ENCODE results near the gene TMEM132E. TPM values are rescaled to one million over a fixed set of nuclear protein-coding genes. Genes with fewer than 3 reads are reported as not detected.

The TMEM132E gene
- total and polyA plus RNA-seq, 12 donors, result 0.07 to 1.1 (median 0.23) TPM; not detected in 1

GRCh38 chr17:34671191-34671590, 91.8 kb downstream of the TMEM132E start:
- Histone ChIP-seq H3K4me1 (replicated peaks in 1 of 2) (no peaks in the 10 kb centered on the region), H3K27me3 (no peaks in the 10 kb centered on the region), H3K4me3 (no peak overlapping the region), H3K9me3 (replicated peaks in 1 of 3) (no peaks in the 10 kb centered on the region), H3K36me3 (replicated peaks in 1 of 2) (no peaks in the 10 kb centered on the region), H3K27ac (no peak overlapping the region)
- no peak for TF ChIP-seq CTCF (IDR thresholded peaks at IDR 0.05)
- TF ChIP-seq POLR2A (IDR thresholded peaks at IDR 0.05), result no peak
- DNase-seq, result no peak
- intact Hi-C loops (cut with DNase I), result no loop called here
- 60 to 78% (median 72%) methylated on average over 4 of the region's 4 CpGs for WGBS, 4 donors

- no peak for DNase-seq
- no peaks in the 10 kb centered on the region for H3K4me1 ChIP-seq (replicated peaks in 1 of 2)
- TF ChIP-seq POLR2A (IDR thresholded peaks at IDR 0.05), result no peak
- TF ChIP-seq CTCF (IDR thresholded peaks at IDR 0.05), result no peak
- intact Hi-C loops (cut with DNase I), result no loop called here
- no peaks in the 10 kb centered on the region for H3K9me3 ChIP-seq (replicated peaks in 1 of 3)
- 57 to 91% (median 83%) methylated on average over 3 of the region's 3 CpGs for WGBS, 4 donors
- H3K4me3 ChIP-seq, result no peak overlapping the region
- H3K36me3 ChIP-seq (replicated peaks in 1 of 2), result no peaks in the 10 kb centered on the region
- H3K27me3 ChIP-seq, result no peaks in the 10 kb centered on the region
- H3K27ac ChIP-seq, result no peak overlapping the region
These were observed 92.9 kb downstream of the TMEM132E start for GRCh38 chr17:34672176-34672785.

DNA sequence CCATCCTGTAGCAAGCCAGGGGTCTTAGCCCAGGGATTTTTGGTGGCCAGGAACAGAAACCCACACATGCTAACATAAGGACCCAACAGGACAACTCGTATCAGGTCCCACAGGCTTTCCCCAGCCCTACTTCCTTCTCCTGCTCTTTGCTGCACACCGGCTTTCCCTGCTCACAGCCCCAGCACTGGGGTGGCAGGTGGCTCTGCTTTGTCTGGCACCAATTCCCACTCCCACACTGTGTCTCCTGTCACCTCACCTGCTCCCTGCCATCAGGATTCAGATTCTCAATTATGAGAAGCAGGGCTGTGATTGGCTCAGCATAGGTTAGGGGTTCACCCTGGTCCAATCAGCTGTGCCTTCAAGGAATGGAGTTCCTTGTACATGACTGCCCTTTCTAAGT, 94.1 kb downstream of the TMEM132E start:
- WGBS, 4 donors, result 79 to 87% (median 85%) methylated on average over 2 of the region's 2 CpGs
- intact Hi-C loops (cut with DNase I), result no loop called here
- Histone ChIP-seq H3K9me3 (replicated peaks in 1 of 3) (no peaks in the 10 kb centered on the region), H3K27me3 (no peaks in the 10 kb centered on the region), H3K27ac (no peak overlapping the region), H3K4me1 (replicated peaks in 1 of 2) (no peaks in the 10 kb centered on the region), H3K36me3 (replicated peaks in 1 of 2) (no peaks in the 10 kb centered on the region), H3K4me3 (no peak overlapping the region)
- TF ChIP-seq CTCF (IDR thresholded peaks at IDR 0.05) (no peak), POLR2A (IDR thresholded peaks at IDR 0.05) (no peak)
- no peak for DNase-seq

GRCh38 chr17:34673995-34674890, 94.9 kb downstream of the TMEM132E start:
- Histone ChIP-seq H3K27ac (no peak overlapping the region), H3K36me3 (replicated peaks in 1 of 2) (no peaks in the 10 kb centered on the region), H3K4me1 (replicated peaks in 1 of 2) (no peaks in the 10 kb centered on the region), H3K4me3 (no peak overlapping the region), H3K27me3 (no peaks in the 10 kb centered on the region), H3K9me3 (replicated peaks in 1 of 3) (no peaks in the 10 kb centered on the region)
- 72 to 78% (median 73%) methylated on average over 7 of the region's 7 CpGs for WGBS, 4 donors
- no peak for TF ChIP-seq CTCF (IDR thresholded peaks at IDR 0.05)
- no peak for DNase-seq
- intact Hi-C loops (cut with DNase I), result no loop called here

Measured in adrenal gland (tissue), 12 donors.